Kidney (tissue), 14 donors: ENCODE results near the gene ELK3. TPM values are rescaled to one million over a fixed set of nuclear protein-coding genes. Genes with fewer than 3 reads are reported as not detected.

Experiments used
- DNase-seq, 5 donors: peaks; one replicate each; pipeline ENCODE4 v3.0.0-alpha.2; 2013 to 2020
- FAIRE-seq: peaks from 2 replicates; lab custom pipeline; 2012; peaks lifted over from hg19 to GRCh38; lab: Jason Lieb, UNC
- H3K27ac ChIP-seq, 2 donors: one replicate each; pipeline ENCODE4 v1.7.0; 2013; ENCODE audit warnings: low read depth in 2 of 2, low read length in 2 of 2, inconsistent platforms in 1 of 2
- H3K27me3 ChIP-seq: one replicate; pipeline ENCODE4 v1.7.1; 2013; ENCODE audit warnings: low read length, inconsistent platforms; ENCODE audit not compliant: control insufficient read depth, insufficient read depth
- H3K36me3 ChIP-seq, 3 donors: one replicate each; pipeline versions ENCODE4 v1.7.0 to v1.7.1; 2013; ENCODE audit warnings: low read length in 3 of 3, control low read depth in 1 of 3, inconsistent platforms in 1 of 3; ENCODE audit not compliant: insufficient read depth in 3 of 3, control insufficient read depth in 2 of 3
- H3K4me1 ChIP-seq, 3 donors: one replicate each; pipeline versions ENCODE4 v1.7.0 to v1.7.1; 2013; ENCODE audit warnings: low read length in 3 of 3, inconsistent platforms in 1 of 3, low read depth in 1 of 3; ENCODE audit not compliant: control insufficient read depth in 2 of 3, insufficient read depth in 2 of 3
- H3K4me3 ChIP-seq, 3 donors: one replicate each; pipeline versions ENCODE4 v1.7.0 to v1.8.1; 2013; ENCODE audit warnings: low read length in 3 of 3, control low read depth in 1 of 3, inconsistent platforms in 1 of 3
- H3K9ac ChIP-seq, 3 donors: one replicate each; pipeline versions ENCODE4 v1.7.0 to v1.7.1; 2013; ENCODE audit warnings: low read length in 3 of 3, control low read depth in 1 of 3, inconsistent platforms in 1 of 3
- H3K9me3 ChIP-seq, 3 donors: one replicate each; pipeline versions ENCODE4 v1.7.0 to v1.7.1; 2013; ENCODE audit warnings: low read length in 3 of 3, control low read depth in 1 of 3, inconsistent platforms in 1 of 3; ENCODE audit not compliant: control insufficient read depth in 2 of 3, insufficient read depth in 1 of 3
- intact Hi-C: fragments of 100-400 bp; cut with DNase I; formaldehyde crosslinking; loops from one replicate; pipeline ENCODE4 v1.11.1; 2022
- polyA plus RNA-seq: library from polyadenylated mRNA; stranded (reverse); fragments of 350-450 nt; fragmentation: Illumina TruSeq; extraction: RNeasy Lipid Tissue Mini Kit (QIAGEN cat#74804); gene quantifications from one replicate; pipeline ENCODE4 v1.2.3, GENCODE V29; 2014; ENCODE audit warnings: low read depth, low replicate concordance; ENCODE audit not compliant: insufficient read depth
- total RNA-seq: library from RNA; stranded (reverse); fragmentation: NEBNext Ultra II Directional; extraction: Animal tissue kit (Norgen Biotek cat#: 25700); gene quantifications from one replicate; pipeline ENCODE4 v1.2.1, GENCODE V29; 2021
- TF ChIP-seq, protein P1 (sequence below): IDR thresholded peaks from 3 replicates; pipeline ENCODE4 v1.5.1; 2012; ENCODE audit warnings: mild to moderate bottlenecking, moderate library complexity, borderline replicate concordance; ENCODE audit not compliant: insufficient read depth; ENCODE audit errors: extremely low read depth
- donor health status: control.
- donor health status: control.
- donor health status: control.
- donor health status: control.
- donor health status: control.
- donor health status: DM: yes; HTN: yes; CAD: no.
- donor health status: Normal renal cell carcinoma (clear cell type).

ELK3 gene
- total and polyA plus RNA-seq, 2 donors from 2014 or later: 10.5 to 59.5 TPM

DNA sequence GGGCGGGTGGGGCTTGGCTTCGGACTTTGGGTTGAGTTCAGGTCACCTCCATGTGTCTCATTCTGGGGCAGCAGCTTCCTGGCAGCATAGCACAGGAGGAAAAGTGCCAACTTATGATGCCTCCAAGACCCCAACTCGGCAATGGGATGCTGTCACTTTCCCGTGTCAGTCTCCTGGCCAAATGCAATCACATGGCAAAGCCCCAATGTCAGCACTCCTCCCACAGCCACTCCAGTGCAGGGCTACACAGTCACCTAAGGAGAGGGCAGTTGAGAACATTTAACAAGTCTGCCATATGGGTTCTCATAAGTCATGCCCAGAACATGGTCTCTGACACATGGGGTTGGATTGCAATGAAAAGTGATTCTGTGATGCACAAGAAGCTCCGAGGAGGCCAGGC is 26.7 kb downstream of the ELK3 start:
- TF ChIP-seq, protein P1, sequence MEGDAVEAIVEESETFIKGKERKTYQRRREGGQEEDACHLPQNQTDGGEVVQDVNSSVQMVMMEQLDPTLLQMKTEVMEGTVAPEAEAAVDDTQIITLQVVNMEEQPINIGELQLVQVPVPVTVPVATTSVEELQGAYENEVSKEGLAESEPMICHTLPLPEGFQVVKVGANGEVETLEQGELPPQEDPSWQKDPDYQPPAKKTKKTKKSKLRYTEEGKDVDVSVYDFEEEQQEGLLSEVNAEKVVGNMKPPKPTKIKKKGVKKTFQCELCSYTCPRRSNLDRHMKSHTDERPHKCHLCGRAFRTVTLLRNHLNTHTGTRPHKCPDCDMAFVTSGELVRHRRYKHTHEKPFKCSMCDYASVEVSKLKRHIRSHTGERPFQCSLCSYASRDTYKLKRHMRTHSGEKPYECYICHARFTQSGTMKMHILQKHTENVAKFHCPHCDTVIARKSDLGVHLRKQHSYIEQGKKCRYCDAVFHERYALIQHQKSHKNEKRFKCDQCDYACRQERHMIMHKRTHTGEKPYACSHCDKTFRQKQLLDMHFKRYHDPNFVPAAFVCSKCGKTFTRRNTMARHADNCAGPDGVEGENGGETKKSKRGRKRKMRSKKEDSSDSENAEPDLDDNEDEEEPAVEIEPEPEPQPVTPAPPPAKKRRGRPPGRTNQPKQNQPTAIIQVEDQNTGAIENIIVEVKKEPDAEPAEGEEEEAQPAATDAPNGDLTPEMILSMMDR: no peak
- DNase-seq (no peak), FAIRE-seq (no peak)
- no peaks in the 10 kb centered on the region for H3K27me3 ChIP-seq
- no peak overlapping the region for H3K27ac ChIP-seq
- H3K4me1 ChIP-seq: peaks cover 0 to 2% (median 0%) of the 10 kb centered on the region in 3 donors
- H3K4me3 ChIP-seq: no peak overlapping the region
- H3K9ac ChIP-seq: no peak overlapping the region
- no peaks in the 10 kb centered on the region for H3K9me3 ChIP-seq
- H3K36me3 ChIP-seq: peaks cover 0 to 8% (median 0%) of the 10 kb centered on the region in 3 donors
- intact Hi-C loops: no loop called here

DNA sequence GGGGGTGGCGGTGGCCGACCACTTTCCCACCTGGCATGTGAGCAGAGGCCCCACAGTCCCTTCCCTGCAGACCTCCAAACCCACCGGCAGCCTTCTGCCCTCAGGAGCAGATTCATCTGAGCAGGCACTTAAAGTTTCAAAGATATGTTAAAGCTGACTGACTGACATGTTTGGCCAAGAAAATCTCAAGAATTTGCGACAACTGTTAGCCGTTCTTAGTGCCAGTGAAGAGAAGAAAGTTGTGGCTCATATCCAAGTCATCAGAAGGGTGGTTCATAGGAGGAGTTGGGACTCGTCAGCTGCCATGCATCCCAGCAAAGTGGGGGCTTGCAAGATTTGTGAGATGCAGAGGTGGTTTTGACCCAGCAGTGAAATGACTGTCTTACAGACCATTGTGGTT is 27.2 kb downstream of the ELK3 start:
- Histone ChIP-seq H3K4me3 (no peak overlapping the region), H3K9me3 (no peaks in the 10 kb centered on the region), H3K27ac (no peak overlapping the region), H3K36me3 (peaks cover 0 to 8% (median 2%) of the 10 kb centered on the region in 3 donors), H3K9ac (no peak overlapping the region), H3K4me1 (peaks cover 0 to 3% (median 0%) of the 10 kb centered on the region in 3 donors), H3K27me3 (no peaks in the 10 kb centered on the region)
- intact Hi-C loops: no loop called here
- TF ChIP-seq, protein P1: no peak
- FAIRE-seq: no peak
- DNase-seq: no peak

DNA sequence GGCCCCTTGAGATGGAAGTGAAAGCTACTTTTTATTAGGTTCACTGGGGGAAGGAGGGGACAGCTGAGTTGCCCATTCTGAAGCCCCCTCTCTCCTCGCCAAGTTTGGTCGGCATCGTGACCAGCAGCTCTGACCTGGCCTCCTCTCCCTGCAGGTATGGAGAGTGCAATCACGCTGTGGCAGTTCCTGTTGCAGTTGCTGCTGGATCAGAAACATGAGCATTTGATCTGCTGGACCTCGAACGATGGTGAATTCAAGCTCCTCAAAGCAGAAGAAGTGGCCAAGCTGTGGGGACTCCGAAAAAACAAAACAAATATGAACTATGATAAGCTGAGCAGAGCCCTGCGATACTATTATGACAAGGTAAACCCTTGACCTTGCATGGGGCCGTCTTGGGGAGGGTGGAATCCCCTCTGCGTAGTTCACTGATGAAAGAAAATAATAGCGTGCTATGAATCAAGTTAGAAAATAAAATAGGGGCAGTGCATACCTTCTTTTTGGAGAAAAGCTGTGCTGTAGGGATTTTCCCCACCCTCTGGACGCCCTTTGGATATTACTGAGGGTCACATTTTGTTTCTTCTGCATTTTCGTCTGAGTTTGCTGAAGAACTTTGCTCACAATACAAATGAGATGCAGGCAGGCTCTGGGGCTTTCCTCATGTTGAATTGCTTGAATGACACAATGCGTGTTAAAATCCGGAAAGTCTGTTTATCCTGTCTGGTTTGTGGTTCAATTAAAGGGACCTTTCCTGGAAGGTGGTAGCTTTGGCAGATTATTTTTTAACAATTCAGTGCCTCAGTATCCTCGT is 29.4 kb downstream of the ELK3 start:
- intact Hi-C loops: no loop called here
- Histone ChIP-seq H3K27ac (no peak overlapping the region), H3K4me1 (peaks cover 0 to 4% (median 0%) of the 10 kb centered on the region in 3 donors), H3K9me3 (no peaks in the 10 kb centered on the region), H3K36me3 (peaks cover 0 to 8% (median 3%) of the 10 kb centered on the region in 3 donors), H3K27me3 (no peaks in the 10 kb centered on the region), H3K4me3 (no peak overlapping the region), H3K9ac (no peak overlapping the region)
- TF ChIP-seq, protein P1: no peak
- DNase-seq: no peak
- no peak for FAIRE-seq
